ENCODE results near the gene OR2H2.

Gene OR2H2

DNA sequence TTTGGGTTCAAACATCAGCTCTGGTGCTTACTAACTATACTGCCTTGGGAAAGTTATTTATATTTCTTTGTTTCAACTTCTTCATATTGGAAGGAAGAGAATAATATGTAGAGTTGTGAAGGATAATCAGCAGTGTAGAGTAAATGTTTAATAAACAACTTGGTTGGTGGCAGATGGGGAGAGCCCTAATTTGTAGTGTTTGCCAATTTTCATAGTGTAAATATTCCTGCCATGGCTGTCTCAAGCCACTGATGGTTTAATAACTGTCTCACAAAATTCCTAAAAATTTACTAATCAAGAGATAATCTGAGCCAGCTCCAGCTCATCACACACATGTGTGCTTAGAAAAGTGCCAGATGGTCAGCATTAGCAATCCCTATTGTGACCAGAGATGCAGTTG, at the start of gene OR2H2:
Gene OR2H2, plus strand, starts transcription at position 301 of the 400 bp plus-strand sequence. CDS start 2,824 bp downstream, outside the sequence.
- no peak within 1 kb of the TSS for H3K4me3 ChIP-seq (ENCODE audit: low read depth, low read length)
- DNase-seq (ENCODE audit: low read depth), result no peak

DNA sequence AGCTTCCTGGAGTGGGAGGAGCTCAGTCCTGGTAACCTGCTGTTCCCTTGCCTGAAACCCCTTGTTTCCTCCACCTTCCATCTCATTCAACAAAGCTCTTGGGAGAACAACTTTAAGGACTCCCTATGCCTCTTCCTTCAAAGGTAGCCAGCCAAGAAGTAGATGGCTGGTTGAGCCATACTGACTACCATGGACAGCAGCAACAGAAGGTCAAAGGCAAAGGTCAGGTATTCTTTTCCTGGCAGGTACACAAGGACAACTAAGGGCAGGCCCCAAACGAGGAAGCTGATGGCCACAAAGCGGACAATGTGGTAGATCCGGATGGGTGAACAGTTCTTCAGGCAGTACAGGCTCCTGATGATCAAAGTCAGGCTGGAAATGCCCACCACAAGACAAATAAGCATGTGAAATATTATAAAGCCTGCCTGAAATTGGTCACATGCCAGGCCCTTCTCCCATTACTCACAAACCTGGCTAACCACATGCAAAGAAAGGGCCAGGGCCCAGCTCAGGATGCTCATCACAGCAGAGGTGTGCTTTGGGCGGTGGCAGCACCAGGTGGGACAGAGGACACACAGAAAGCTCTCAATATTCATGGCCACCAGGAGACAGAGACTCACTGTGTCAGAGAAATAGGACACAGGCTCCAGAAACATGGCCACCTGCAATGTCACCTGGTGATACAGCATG, 47.1 kb upstream of the OR2H2 start:
- H3K4me3 ChIP-seq (ENCODE audit: low read depth, low read length), result no peak overlapping the region
- DNase-seq (ENCODE audit: low read depth), result no peak

DNA sequence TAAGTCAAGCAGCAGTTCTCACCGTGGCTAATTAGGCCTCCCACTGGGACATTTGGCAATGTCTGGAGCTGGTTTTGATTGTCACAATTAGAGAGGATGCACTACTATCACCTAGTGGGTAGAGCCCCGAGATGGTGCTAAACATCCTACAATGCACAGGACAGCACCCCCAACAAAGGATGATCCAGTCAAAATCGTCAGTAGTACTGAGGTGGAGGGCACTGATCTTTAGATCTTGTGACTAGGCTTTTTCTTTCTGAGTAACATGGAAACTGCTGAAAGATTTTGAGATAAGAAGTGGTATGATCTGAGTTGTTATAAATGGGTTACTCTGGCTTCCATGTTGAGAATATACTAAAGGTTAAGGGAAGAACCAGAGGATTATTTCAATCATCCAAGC, 37.3 kb upstream of the OR2H2 start:
- H3K4me3 ChIP-seq (ENCODE audit: low read depth, low read length), result no peak overlapping the region
- DNase-seq (ENCODE audit: low read depth), result no peak

DNA sequence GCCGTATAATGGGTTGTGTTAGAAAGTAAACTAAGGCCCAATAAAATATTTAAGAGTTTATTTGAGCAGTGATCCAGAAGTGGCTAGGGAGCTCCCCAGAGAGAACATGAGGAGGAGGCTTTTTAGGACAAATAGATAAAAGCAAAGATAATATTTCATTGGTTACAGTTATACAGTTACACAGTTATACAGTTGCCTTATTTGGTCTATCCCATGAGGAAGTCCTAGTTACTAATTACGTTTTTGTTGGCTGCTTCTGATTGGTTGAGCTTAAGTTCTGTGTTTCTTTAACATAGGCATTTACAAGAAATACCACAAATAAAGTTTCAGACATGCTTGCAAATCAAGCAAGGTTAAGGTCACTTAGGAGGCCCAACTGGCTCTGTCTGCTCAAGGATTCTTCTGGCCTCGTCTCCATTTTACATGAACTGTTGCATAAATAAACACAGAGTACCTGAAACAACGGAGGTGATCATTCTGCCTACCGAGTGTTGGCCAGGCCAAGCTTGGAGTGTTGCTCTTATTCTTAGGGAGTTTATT, 32.3 kb upstream of the OR2H2 start:
- peak; percentile 27 for DNase-seq (ENCODE audit: low read depth)
- H3K4me3 ChIP-seq (ENCODE audit: low read depth, low read length), result no peak overlapping the region

DNA sequence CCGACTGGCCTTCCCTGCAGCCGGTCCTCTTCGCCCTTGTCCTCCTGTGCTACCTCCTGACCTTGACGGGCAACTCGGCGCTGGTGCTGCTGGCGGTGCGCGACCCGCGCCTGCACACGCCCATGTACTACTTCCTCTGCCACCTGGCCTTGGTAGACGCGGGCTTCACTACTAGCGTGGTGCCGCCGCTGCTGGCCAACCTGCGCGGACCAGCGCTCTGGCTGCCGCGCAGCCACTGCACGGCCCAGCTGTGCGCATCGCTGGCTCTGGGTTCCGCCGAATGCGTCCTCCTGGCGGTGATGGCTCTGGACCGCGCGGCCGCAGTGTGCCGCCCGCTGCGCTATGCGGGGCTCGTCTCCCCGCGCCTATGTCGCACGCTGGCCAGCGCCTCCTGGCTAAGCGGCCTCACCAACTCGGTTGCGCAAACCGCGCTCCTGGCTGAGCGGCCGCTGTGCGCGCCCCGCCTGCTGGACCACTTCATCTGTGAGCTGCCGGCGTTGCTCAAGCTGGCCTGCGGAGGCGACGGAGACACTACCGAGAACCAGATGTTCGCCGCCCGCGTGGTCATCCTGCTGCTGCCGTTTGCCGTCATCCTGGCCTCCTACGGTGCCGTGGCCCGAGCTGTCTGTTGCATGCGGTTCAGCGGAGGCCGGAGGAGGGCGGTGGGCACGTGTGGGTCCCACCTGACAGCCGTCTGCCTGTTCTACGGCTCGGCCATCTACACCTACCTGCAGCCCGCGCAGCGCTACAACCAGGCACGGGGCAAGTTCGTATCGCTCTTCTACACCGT, 31.5 kb upstream of the OR2H2 start:
- DNase-seq (ENCODE audit: low read depth), result peak; percentile 31
- H3K4me3 ChIP-seq (ENCODE audit: low read depth, low read length), result peak overlapping the region; percentile 32

DNA sequence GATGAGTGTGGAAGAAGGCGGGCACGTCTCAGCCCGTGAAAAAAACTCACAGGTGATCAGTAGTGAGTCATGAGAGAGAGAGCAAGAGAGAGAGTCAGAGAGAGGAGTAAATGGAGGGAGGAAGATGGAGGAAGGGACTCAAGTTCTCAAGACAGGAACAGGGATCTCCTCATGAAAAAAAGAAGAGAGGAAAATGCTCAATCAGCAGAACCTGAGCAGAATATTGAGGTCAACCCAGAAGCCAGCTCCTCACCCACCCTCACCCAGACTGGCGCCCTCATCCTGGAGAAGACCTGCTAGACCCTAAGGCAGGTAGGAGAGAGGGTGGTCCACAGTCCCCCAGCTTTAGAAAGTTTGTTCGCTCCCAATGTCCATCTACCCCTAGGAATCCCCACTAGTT, 30.2 kb upstream of the OR2H2 start:
- H3K4me3 ChIP-seq (ENCODE audit: low read depth, low read length), result no peak overlapping the region
- no peak for DNase-seq (ENCODE audit: low read depth)

DNA sequence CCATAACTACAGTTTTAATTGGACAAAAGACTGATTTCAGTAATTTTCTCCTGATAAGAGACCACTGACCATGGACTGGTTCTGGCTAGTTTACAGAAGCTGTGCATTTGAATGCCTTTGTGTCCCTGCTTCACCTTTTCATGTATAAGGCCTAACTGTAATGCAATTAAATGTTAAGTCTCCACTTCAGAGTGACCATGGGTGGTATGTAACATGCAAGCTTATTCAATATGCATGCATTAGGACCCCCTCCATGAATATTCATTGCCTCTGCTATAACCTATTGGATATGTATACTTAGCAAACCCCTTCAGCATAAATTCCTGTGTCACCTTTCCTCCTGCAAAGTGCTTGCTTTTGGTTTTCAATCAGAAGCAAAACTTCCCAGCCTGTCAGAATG, 27.6 kb upstream of the OR2H2 start:
- DNase-seq (ENCODE audit: low read depth), result no peak
- no peak overlapping the region for H3K4me3 ChIP-seq (ENCODE audit: low read depth, low read length)

DNA sequence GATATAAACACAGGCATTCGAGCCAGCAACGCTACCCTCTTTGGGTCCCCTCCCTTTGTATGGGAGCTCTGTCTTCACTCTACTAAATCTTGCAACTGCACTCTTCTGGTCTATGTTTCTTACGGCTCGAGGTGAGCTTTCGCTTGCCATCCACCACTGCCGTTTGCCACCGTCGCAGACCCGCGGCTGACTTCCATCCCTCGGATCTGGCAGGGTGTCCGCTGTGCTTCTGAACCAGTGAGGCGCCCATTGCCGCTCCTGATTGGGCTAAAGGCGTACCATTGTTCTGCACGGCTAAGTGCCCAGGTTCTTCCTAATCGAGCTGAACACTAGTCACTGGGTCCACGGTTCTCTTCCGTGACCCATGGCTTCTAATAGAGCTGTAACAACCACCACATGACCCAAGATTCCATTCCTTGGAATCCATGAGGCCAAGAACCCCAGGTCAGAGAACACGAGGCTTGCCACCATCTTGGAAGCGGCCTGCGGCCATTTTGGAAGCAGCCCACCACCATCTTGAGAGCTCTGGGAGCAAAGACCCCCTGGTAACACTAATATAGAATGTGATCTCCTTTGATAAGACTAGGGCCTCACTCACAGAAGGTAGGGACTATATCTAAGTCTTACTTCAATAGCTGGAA, 26.4 kb upstream of the OR2H2 start:
- no peak for DNase-seq (ENCODE audit: low read depth)
- H3K4me3 ChIP-seq (ENCODE audit: low read depth, low read length), result no peak overlapping the region

DNA sequence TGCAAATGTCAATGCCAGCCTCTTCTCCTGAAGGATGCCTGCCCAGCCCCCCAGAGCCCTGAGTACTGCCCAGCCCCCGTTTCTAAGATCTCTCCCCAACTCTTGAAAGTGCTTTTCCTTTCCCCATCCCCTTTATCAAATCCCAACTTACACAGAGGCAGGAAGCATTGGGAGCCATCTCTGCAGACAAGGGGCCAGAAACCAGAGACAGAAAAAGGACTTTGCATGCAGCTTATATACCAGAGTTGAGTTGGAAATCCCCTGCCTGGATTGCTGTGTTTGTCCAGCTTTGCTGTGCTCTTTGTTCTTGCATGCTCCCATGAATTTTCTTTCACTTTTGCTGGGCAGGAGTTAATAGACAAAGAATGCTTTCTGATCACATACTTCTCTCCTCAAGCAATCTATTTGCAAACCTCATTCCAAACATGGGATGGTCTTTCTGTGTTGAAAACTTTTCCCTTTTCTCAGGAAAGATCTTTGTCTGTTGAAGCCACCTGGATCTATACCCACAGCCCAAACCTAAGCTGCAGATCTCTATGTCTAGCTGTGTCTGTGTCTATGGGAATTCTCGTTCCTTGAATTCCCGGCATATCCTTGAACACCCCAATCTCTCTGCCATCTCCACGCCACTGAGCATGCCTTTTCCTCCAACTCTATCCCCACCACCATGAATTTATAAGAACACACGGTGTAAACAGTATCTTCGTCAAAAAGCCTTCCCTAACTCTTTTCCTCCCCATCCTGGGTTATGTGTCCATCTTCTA, 25.2 kb upstream of the OR2H2 start, which contains the start of gene UBD:
Gene UBD, minus strand, starts transcription at position 209 of the 764 bp plus-strand sequence. Its CDS starts 31 bp downstream, at position 178.
- DNase-seq (ENCODE audit: low read depth), result no peak
- no peak within 1 kb of the TSS for H3K4me3 ChIP-seq (ENCODE audit: low read depth, low read length)

DNA sequence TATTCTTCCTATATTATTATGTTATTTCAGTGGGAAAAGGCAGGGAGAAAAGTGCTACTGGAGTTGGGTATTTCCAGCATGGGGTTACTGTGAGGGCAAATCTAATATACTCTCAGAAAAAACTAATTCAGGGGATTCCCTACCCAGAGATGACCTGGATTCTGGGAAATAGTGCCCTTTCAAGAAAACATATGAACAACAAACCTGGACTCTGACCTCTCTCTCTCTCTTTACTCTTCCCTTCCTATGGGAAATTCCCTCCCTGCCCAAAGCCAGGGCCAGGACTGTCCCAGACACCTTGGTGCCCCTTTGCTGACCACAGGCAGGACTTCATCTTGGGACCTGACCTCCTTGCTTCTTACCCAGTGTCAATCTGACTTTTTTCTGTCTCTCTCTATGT, 23.8 kb upstream of the OR2H2 start:
- no peak for DNase-seq (ENCODE audit: low read depth)
- H3K4me3 ChIP-seq (ENCODE audit: low read depth, low read length), result no peak overlapping the region

DNA sequence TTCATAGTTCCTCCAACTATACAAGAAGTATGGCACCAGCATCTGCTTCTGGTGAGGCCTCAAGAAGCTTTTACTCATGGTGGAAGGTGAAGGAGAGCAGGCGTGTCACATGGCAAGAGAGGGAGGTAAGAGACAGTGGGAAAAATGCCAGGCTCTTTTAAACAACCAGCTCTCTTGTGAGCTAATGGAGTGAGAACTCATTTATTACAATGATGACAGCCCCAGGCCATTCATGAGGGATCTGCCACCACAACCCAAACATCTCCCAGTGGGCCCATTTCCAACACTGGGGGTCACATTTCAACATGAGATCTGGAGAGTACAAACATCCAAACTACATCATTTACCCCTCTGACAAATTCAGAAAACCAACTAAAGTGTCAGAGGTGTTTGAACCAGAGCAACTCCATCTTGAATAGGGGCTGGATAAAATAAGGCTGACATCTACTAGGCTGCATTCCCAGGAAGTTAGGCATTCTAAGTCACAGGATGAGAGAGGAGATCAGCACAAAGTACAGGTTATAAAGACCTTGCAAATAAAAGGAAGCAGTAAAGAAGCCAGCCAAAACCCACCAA, 23.2 kb upstream of the OR2H2 start:
- no peak overlapping the region for H3K4me3 ChIP-seq (ENCODE audit: low read depth, low read length)
- no peak for DNase-seq (ENCODE audit: low read depth)

DNA sequence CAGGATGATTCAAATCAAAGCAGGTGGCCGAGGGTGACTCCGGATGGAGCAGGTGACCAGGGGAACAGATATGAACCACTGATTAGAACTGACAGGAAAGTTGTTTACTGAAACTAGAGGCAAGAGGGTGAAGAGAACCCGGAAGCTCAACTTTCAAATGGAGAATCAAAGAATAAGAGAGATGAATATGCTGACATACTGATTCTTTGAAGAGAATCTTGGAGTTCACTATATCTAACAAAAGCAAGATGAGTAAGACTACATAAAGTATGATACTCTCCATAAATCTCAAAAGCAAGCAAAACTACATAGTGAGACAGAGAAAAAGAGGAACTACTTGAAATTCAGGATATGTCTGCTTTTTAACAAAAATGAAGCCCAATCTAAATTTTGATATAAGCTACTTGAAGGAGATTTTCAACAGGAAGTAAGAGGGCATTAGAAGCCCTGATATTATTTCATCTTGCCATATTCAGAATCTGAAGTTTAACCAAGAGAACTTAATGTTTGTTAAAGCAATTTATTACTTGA, 21.4 kb upstream of the OR2H2 start:
- no peak for DNase-seq (ENCODE audit: low read depth)
- H3K4me3 ChIP-seq (ENCODE audit: low read depth, low read length), result no peak overlapping the region

DNA sequence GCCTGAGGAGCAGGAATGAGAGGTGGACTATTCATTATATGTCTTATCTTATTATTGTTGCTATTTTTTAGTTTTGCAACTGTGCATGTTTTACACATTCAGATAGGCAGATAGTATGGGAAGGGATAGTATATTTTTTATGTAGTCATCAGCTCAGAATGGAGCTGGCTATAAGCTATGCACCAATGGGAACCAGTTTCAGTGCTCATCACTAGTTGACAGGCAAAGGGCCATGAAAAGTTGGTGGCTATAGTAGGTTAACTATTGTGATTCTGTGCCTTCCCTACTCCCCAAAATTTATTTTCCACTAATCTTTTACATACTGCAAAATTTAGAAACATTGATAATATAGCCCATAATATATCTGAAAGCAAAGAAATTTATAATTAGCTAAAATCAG, 20.0 kb upstream of the OR2H2 start:
- DNase-seq (ENCODE audit: low read depth), result no peak
- H3K4me3 ChIP-seq (ENCODE audit: low read depth, low read length), result no peak overlapping the region

DNA sequence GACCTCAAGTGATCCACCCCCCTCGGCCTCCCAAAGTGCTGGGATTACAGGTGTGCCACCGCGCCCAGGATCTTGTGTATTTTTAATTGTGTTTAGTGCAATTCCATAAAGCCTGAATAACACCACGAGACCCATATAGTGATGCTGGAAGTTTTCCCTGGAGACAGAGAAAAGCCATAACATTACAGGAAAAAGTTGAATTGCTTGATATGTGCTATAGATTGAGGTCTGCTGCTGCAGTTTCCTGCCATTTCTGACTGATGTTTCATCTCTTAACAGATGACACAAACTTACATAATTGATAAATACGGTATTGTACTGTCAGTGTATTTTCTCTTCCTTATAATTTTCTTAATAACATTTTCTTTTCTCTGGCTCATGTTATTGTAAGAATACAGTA, 18.1 kb upstream of the OR2H2 start:
- H3K4me3 ChIP-seq (ENCODE audit: low read depth, low read length), result no peak overlapping the region
- no peak for DNase-seq (ENCODE audit: low read depth)

DNA sequence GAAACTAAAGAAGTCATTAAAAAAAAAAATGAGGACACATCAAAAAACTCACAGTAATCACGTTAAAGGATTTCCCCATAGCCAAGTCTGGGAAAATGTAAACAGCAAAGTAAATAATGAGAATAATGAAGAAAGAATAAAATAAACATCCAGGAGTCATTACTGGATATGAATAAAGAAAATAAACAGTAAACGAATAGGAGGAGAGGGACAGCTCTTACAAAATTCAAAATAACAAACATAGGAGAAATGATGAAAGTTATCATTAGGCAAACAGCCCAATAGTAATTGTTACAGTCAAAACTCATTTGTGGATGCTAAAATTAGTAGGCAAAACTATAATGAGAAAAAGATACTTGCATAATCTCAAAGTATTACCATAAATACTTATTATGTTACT, 17.4 kb upstream of the OR2H2 start:
- no peak for DNase-seq (ENCODE audit: low read depth)
- no peak overlapping the region for H3K4me3 ChIP-seq (ENCODE audit: low read depth, low read length)

DNA sequence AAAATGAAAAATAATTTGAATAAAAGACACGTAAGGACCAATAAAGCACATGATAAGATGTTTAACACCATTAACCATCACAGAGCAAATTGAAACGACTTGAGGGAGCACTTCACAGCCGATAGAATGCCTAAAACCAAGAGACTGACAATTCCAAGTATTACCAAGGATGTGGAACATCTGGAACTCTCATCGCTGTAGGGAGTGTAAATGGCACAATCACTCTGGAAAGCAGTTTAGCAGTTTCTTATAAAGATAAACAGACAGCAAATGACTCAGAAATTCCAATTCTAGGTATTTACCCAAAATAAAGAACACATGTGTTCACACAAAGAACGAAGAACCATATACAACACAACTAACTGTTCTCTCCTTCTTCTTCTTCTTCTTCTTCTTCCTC, 16.9 kb upstream of the OR2H2 start:
- H3K4me3 ChIP-seq (ENCODE audit: low read depth, low read length), result no peak overlapping the region
- no peak for DNase-seq (ENCODE audit: low read depth)

DNA sequence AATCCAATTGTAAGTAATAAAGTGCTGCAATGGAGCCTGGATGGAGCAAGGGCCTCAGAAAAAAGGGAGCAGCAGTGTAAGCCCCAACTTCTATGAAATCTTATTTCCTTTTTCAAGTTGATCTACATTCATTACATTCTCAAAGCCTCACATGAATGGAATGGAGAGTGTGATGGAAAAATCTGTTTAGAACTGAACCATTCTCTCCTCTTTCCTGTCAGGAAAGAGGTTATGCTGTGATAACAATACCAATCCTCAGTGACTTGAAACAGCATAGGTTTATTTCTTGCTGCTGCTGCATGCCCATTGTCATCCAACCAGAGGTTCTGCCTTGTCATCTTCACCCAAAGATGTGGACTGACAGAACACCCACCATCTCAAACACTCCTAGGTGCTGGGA, 8.9 kb upstream of the OR2H2 start:
- DNase-seq (ENCODE audit: low read depth), result no peak
- no peak overlapping the region for H3K4me3 ChIP-seq (ENCODE audit: low read depth, low read length)

DNA sequence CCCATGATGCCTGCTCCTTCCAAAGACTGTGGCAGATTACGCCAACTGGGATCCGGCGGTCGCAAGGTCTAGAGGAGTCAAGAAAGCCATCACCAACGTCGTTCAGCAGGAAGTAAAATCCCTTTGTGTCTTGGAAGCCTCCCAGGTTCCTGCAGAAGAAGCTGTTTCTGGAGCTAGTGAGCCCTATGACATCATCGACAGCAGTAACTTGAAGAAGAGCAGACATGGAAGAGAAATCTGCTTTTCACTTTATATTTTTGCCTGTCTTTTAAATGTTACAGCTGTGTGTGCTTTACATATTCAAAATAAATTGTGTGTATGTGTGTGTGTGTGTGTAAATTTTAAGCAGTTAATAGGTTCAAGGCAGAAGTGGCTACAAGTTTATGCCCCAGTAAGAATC, 7.4 kb upstream of the OR2H2 start:
- no peak for DNase-seq (ENCODE audit: low read depth)
- no peak overlapping the region for H3K4me3 ChIP-seq (ENCODE audit: low read depth, low read length)

DNA sequence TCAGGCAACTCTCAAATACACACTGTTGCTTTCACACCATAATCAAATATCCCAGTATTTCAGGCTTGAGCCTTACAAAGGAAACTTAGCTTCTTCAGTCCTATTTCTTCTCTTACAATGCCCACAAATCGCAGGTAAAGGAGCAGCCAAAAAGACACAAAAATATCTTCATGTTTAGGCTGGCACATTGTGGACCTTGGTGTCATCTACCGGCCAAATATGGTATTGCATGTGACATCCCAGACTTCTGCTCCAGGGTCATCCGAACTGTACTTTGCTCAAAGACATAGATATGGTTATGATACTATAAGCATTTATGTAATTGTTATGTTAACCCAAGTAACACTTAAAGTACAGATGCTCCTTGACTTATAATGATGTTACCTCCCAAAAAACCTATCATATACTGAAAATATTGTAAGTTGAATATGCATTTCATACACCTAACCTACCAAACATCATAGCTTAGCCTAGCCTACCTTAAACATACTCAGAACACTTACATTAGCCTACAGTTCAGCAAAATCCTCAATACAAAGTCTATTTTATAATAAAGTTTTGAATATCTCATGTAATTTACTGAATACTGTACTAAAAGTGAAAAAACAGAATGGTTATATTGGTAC, 4.6 kb downstream of the OR2H2 start:
- H3K4me3 ChIP-seq (ENCODE audit: low read depth, low read length), result no peak overlapping the region
- no peak for DNase-seq (ENCODE audit: low read depth)
